GM12892 (cell line): Measurements from ENCODE around the gene GALNT2.

Source experiments
- POLR2A ChIP-seq: IDR thresholded peaks from 2 replicates; pipeline ENCODE4 v1.6.1; 2011; ENCODE audit warnings: low read depth, low read length, control low read depth
- POLR2AphosphoS5 ChIP-seq: IDR thresholded peaks from 2 replicates; pipeline ENCODE4 v1.6.1; 2011; ENCODE audit warnings: low read depth, low read length, control low read depth

DNA sequence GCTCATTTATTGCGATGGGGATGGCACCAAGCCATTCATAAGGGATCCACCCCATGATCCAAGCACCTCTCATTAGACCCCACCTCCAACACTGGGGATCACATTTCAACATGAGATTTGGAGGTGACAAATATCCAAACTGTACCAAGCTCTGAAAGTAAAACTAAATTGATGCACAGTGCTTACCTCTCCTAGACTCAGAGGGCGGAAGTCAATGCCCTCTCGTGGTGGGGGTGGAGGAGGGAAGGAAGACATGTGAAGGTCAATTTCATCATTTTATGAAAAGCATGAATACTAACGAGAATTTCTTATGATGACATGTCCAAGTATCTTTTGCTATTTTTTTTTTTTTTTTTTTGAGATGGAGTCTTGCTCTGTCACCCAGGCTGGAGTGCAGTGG, 239.1 kb downstream of the GALNT2 start:
- TF ChIP-seq POLR2AphosphoS5, result no peak
- TF ChIP-seq POLR2A, result no peak
